Neutrophil (primary cell): ENCODE measurements around the gene DPM2.

Experiments used
- H3K27ac ChIP-seq: fragments of 200-600 bp; sonication (generic); 2 replicates; pipeline ENCODE4 v1.5.1; 2016; ENCODE audit warnings: mild to moderate bottlenecking, moderate library complexity
- H3K27me3 ChIP-seq: fragments of 200-600 bp; sonication (generic); 2 replicates; pipeline ENCODE4 v1.6.0; 2016; ENCODE audit warnings: mild to moderate bottlenecking
- H3K36me3 ChIP-seq: fragments of 200-600 bp; sonication (generic); 2 replicates; pipeline ENCODE4 v1.5.1; 2017
- H3K4me1 ChIP-seq, 2 experiments: fragments of 200-600 bp in 1 of 2; sonication (generic) in 1 of 2; 1 replicate in 1 of 2; 2 replicates in 1 of 2; pipeline versions ENCODE4 v1.5.1 to v1.6.1; 2013 to 2016; ENCODE audit warnings: low read depth in 1 of 2, low read length in 1 of 2, mild to moderate bottlenecking in 1 of 2, moderate library complexity in 1 of 2; ENCODE audit not compliant: control insufficient read depth in 1 of 2, insufficient read depth in 1 of 2
- H3K4me3 ChIP-seq, 2 experiments: fragments of 200-600 bp in 1 of 2; sonication (generic) in 1 of 2; 1 replicate in 1 of 2; 2 replicates in 1 of 2; pipeline ENCODE4 v1.5.1; 2013 to 2016; ENCODE audit warnings: low read depth in 1 of 2, low read length in 1 of 2, mild to moderate bottlenecking in 1 of 2, moderate library complexity in 1 of 2
- H3K9me3 ChIP-seq: fragments of 200-600 bp; sonication (generic); 2 replicates; pipeline ENCODE4 v1.5.1; 2016
- CTCF ChIP-seq: fragments of 200-600 bp; sonication (generic); IDR thresholded peaks from 2 replicates; pipeline ENCODE4 v1.5.1; 2016; ENCODE audit warnings: antibody characterized with exemption

The DPM2 gene

GRCh38 chr9:127961155-127961490 is 23.5 kb upstream of the DPM2 start:
- Histone ChIP-seq H3K4me1 (peaks cover 6% of the 10 kb centered on the region in 2 experiments), H3K36me3 (no peaks in the 10 kb centered on the region), H3K27ac (no peak overlapping the region), H3K9me3 (no peaks in the 10 kb centered on the region), H3K4me3 (no peak overlapping the region), H3K27me3 (no peaks in the 10 kb centered on the region)
- TF ChIP-seq CTCF: no peak

GRCh38 chr9:127960410-127961154 is 22.9 kb upstream of the DPM2 start:
- TF ChIP-seq CTCF: no peak
- no peaks in the 10 kb centered on the region for H3K36me3 ChIP-seq
- no peak overlapping the region for H3K27ac ChIP-seq
- no peak overlapping the region for H3K4me3 ChIP-seq
- H3K4me1 ChIP-seq: peaks cover 3 to 4% of the 10 kb centered on the region in 2 experiments
- H3K9me3 ChIP-seq: no peaks in the 10 kb centered on the region
- no peaks in the 10 kb centered on the region for H3K27me3 ChIP-seq

DNA sequence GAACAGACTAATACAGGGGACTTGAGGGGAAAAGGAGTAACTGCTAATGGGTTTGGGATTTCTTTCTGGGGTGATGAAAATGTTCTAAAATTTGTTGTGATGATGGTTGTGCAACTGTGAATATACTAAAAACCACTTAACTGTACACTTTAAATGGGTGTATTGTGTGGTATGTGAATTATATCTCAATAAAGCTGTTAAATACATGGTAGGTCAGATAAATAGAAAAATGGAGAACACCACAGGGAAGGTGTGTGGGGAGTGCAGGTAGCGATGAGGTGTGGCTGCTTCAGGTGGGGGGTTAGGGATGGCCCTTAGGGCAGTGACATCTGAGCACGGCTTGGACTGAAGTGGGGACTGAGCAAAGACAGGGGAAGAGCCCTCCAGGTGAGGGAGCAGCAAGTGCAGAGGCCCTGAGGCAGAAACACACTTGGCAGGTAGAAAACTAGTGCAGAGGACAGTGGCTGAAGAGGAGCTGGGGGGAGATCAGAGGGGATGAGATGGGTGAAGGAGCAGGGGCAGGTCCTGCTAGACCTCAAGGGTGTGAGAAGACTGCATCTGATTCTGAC is 22.3 kb upstream of the DPM2 start:
- H3K27ac ChIP-seq: no peak overlapping the region
- no peak for TF ChIP-seq CTCF
- H3K27me3 ChIP-seq: no peaks in the 10 kb centered on the region
- no peak overlapping the region for H3K4me3 ChIP-seq
- H3K4me1 ChIP-seq: no peaks in the 10 kb centered on the region
- no peaks in the 10 kb centered on the region for H3K9me3 ChIP-seq
- H3K36me3 ChIP-seq: no peaks in the 10 kb centered on the region

DNA sequence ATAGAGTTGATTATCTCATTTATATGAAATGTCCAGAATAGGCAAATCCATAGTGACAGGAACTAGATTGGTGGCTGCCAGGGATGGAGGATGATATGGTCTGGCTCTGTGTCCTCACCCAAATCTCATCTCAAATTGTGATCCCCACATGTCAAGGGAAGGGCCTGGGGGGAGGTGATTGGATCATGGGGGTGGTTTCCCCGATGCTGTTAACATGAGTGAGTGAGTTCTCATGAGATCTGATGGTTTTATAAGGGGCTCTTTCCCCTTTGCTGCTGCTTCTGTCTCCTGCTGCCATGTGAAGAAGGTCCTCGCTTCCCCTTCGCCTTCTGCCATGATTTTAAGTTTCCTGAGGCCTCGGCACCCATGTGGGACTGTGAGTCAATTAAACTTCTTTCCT is 21.7 kb upstream of the DPM2 start:
- H3K9me3 ChIP-seq: no peaks in the 10 kb centered on the region
- no peaks in the 10 kb centered on the region for H3K36me3 ChIP-seq
- H3K4me1 ChIP-seq: no peaks in the 10 kb centered on the region
- H3K4me3 ChIP-seq: no peak overlapping the region
- no peak overlapping the region for H3K27ac ChIP-seq
- TF ChIP-seq CTCF: no peak
- no peaks in the 10 kb centered on the region for H3K27me3 ChIP-seq

DNA sequence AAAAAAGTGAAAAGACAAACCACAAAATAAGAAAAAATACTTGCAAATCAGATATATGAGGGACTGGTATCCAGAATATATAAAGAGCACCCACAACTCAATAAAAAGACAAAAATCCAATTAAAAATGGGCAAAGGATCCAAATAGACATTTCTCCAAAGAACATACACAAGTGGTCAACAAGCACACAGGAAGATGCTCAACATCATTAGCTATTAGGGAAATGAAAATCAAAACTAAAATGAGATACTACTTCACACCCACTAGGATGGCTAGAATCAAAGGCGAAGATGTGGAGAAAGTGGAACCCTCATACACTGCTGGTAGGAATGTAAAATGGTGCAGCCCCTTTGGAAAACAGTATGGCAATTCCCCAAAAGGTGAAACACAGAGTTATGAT is 21.1 kb upstream of the DPM2 start:
- no peaks in the 10 kb centered on the region for H3K4me1 ChIP-seq
- no peaks in the 10 kb centered on the region for H3K9me3 ChIP-seq
- no peak for TF ChIP-seq CTCF
- no peak overlapping the region for H3K27ac ChIP-seq
- no peaks in the 10 kb centered on the region for H3K36me3 ChIP-seq
- H3K4me3 ChIP-seq: no peak overlapping the region
- no peaks in the 10 kb centered on the region for H3K27me3 ChIP-seq
